ENCODE data around the gene INPP5A. TPM values are rescaled to one million over a fixed set of nuclear protein-coding genes. Genes with fewer than 3 reads are reported as not detected.

INPP5A gene
- total and polyA plus RNA-seq, 10 donors = 11.1 to 41.3 (median 30.8) TPM

DNA sequence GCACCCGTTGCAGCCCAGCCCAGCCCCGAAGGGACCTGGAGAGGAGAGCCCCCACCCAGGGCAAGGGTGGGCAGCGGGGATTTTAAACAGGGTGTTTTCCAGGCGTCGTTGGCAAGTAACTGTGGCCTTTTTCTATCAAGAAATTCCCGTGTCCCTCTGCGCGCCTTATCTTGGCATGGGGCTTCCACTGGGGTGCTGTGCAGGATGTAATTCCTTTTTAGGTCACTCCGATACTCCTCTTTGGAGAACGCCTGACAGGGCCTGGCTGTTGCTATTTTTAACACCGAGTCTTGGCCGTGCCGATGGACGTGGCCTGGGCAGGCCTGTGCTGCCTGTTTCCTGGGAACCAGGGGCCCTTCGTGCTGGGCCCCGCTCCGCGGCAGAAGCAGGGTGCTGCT lies 93.8 kb downstream of the INPP5A start:
- Histone ChIP-seq H3K27me3 (replicated peaks in 1 of 7) (no peaks in the 10 kb centered on the region), H3K4me3 (no peak overlapping the region), H3K9me3 (no peaks in the 10 kb centered on the region), H3K4me1 (peaks cover 47 to 86% (median 64%) of the 10 kb centered on the region in 6 donors), H3K36me3 (no peaks in the 10 kb centered on the region), H3K27ac (peak overlapping the region in 7 of 8 donors; percentile 48 to 76 (median 69))
- DNase-seq = peak; percentile 72
- WGBS, 5 donors = 63 to 88% (median 72%) methylated on average over 18 of the region's 18 CpGs
- TF ChIP-seq, protein P1, sequence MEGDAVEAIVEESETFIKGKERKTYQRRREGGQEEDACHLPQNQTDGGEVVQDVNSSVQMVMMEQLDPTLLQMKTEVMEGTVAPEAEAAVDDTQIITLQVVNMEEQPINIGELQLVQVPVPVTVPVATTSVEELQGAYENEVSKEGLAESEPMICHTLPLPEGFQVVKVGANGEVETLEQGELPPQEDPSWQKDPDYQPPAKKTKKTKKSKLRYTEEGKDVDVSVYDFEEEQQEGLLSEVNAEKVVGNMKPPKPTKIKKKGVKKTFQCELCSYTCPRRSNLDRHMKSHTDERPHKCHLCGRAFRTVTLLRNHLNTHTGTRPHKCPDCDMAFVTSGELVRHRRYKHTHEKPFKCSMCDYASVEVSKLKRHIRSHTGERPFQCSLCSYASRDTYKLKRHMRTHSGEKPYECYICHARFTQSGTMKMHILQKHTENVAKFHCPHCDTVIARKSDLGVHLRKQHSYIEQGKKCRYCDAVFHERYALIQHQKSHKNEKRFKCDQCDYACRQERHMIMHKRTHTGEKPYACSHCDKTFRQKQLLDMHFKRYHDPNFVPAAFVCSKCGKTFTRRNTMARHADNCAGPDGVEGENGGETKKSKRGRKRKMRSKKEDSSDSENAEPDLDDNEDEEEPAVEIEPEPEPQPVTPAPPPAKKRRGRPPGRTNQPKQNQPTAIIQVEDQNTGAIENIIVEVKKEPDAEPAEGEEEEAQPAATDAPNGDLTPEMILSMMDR (IDR thresholded peaks at IDR 0.05 in 8 of 11, conservative IDR thresholded peaks at IDR 0.05 in 3 of 11) = no peak
- TF ChIP-seq POLR2A (IDR thresholded peaks at IDR 0.05) (no peak), POLR2AphosphoS5 (IDR thresholded peaks at IDR 0.05) (no peak)
- intact Hi-C loops (cut with DNase I; ENCODE audit: low total_unique reads) = loop anchor here (10.0 kb wide), 1 partner anchor 97 kb away; the partner anchor contains the start of gene INPP5A

DNA sequence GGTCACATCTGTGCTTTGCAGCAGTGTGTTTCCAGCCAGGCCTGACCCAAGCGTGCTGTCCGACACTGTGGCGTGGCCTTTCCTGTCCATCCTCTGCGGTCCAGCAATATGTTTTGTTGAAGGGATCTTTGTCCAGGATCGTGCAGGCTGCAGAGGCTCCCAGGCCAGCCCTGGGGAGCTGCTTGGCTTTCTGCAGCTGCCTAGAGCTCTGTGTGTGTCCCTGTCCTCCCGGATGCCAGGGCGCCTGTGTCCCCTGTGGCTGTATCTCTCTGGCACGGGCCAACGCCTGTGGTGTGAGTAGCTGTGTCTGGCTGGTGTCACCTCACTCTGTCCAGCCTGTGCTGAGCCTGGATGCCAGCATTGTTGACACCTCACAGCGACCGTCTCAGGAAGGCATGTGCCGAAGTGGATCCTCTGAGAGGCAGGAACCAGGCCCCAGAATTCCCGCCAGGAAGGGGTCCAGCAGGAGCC lies 94.5 kb downstream of the INPP5A start:
- Histone ChIP-seq H3K27ac (peak overlapping the region in 7 of 8 donors; percentile 15 to 76 (median 68)), H3K4me1 (peaks cover 47 to 78% (median 60%) of the 10 kb centered on the region in 6 donors), H3K9me3 (no peaks in the 10 kb centered on the region), H3K4me3 (no peak overlapping the region), H3K36me3 (no peaks in the 10 kb centered on the region), H3K27me3 (replicated peaks in 1 of 7) (no peaks in the 10 kb centered on the region)
- DNase-seq = peak; percentile 62
- intact Hi-C loops (cut with DNase I; ENCODE audit: low total_unique reads) = loop anchor here (10.0 kb wide), 1 partner anchor 97 kb away; the partner anchor contains the start of gene INPP5A
- peak in 1 of 3 donors; percentile 9 for TF ChIP-seq POLR2AphosphoS5 (IDR thresholded peaks at IDR 0.05)
- TF ChIP-seq, protein P1 (IDR thresholded peaks at IDR 0.05 in 8 of 11, conservative IDR thresholded peaks at IDR 0.05 in 3 of 11) = no peak
- 69 to 82% (median 73%) methylated on average over 3 to 13 of the region's 13 CpGs for whole genome bisulfite sequencing, 5 donors

DNA sequence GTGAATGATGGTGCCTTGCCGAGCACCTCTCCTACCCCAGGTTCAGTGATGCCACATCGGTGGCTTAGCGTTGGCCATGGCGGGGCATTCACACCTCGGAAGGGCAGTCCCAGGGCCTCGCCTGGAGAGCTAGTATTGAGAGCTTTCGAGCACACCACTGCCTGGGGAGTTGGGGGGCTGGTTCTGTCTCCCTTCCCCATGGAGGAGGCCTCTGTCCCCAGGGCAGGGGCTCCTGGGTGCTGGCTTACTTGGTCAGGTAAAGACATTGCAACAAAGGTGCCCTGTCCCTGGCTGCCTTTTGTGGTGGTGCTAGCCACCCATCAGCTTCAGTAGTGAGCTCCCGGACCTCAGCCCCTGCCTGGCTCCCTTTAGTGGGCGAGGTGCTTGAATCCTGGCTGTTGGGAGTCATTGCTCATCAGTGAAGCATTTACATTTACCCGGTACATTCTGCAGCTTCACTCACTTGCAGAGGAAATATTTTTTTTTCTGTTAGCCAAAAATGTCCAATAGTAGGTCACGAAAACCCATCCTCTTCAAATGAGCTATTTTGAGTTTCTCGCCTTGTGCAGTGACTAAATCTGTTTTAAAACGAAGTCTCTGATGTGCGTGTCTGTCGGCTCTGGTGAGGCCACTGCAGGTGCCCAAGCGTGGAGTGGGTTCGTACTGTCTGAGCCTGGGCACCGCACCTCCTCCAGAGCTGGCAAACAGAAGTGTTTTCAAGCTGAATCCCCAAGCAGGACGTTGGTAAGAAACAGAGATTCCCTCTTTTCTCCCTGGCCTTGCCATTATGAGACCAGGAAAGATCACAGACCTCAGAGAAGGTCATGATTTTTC lies 95.5 kb downstream of the INPP5A start:
- H3K27me3 ChIP-seq (replicated peaks in 1 of 7) = no peaks in the 10 kb centered on the region
- H3K4me1 ChIP-seq = peaks cover 47 to 78% (median 60%) of the 10 kb centered on the region in 6 donors
- TF ChIP-seq, protein P1 (IDR thresholded peaks at IDR 0.05 in 8 of 11, conservative IDR thresholded peaks at IDR 0.05 in 3 of 11) = no peak
- TF ChIP-seq POLR2A (IDR thresholded peaks at IDR 0.05) (no peak), POLR2AphosphoS5 (IDR thresholded peaks at IDR 0.05) (peak in 1 of 3 donors; percentile 8)
- peak; percentile 51 for DNase-seq
- intact Hi-C loops (cut with DNase I; ENCODE audit: low total_unique reads) = loop anchor here (10.0 kb wide), 1 partner anchor 98 kb away; the partner anchor contains the start of gene INPP5A
- H3K27ac ChIP-seq = peak overlapping the region in 7 of 8 donors; percentile 15 to 76 (median 68)
- H3K36me3 ChIP-seq = no peaks in the 10 kb centered on the region
- no peaks in the 10 kb centered on the region for H3K9me3 ChIP-seq
- H3K4me3 ChIP-seq = no peak overlapping the region
- 69 to 80% (median 74%) methylated on average over 18 to 19 of the region's 19 CpGs for WGBS, 5 donors
